Effector memory CD4-positive, alpha-beta T cell (primary cell): ENCODE results near the gene CDK16.

Experiments used
- DNase-seq, 3 donors: peaks; one replicate each; pipeline ENCODE4 v3.0.0-alpha.2; 2020
- H3K27ac ChIP-seq: 2 replicates; pipeline ENCODE4 v1.7.0; 2013; ENCODE audit warnings: mild to moderate bottlenecking, low read length, moderate library complexity; ENCODE audit not compliant: insufficient read depth, poor library complexity, severe bottlenecking
- H3K27me3 ChIP-seq: replicated peaks from 2 replicates; pipeline ENCODE4 v1.7.0; 2013; ENCODE audit warnings: mild to moderate bottlenecking, low read length; ENCODE audit not compliant: insufficient read depth, control insufficient read depth, poor library complexity, severe bottlenecking
- H3K36me3 ChIP-seq: 2 replicates; pipeline ENCODE4 v1.7.0; 2013; ENCODE audit warnings: mild to moderate bottlenecking, low read length, moderate library complexity; ENCODE audit not compliant: control insufficient read depth, insufficient read depth
- H3K4me1 ChIP-seq: 2 replicates; pipeline ENCODE4 v1.7.0; 2013; ENCODE audit warnings: low read length, mild to moderate bottlenecking; ENCODE audit not compliant: control insufficient read depth, insufficient read depth, poor library complexity, severe bottlenecking
- H3K4me3 ChIP-seq: 2 replicates; pipeline ENCODE4 v1.7.0; 2013; ENCODE audit warnings: low read length, low read depth, mild to moderate bottlenecking; ENCODE audit not compliant: insufficient read depth, poor library complexity, severe bottlenecking
- H3K9me3 ChIP-seq: 2 replicates; pipeline ENCODE4 v1.7.0; 2013; ENCODE audit warnings: mild to moderate bottlenecking, low read length, moderate library complexity; ENCODE audit not compliant: control insufficient read depth

The CDK16 gene

DNA sequence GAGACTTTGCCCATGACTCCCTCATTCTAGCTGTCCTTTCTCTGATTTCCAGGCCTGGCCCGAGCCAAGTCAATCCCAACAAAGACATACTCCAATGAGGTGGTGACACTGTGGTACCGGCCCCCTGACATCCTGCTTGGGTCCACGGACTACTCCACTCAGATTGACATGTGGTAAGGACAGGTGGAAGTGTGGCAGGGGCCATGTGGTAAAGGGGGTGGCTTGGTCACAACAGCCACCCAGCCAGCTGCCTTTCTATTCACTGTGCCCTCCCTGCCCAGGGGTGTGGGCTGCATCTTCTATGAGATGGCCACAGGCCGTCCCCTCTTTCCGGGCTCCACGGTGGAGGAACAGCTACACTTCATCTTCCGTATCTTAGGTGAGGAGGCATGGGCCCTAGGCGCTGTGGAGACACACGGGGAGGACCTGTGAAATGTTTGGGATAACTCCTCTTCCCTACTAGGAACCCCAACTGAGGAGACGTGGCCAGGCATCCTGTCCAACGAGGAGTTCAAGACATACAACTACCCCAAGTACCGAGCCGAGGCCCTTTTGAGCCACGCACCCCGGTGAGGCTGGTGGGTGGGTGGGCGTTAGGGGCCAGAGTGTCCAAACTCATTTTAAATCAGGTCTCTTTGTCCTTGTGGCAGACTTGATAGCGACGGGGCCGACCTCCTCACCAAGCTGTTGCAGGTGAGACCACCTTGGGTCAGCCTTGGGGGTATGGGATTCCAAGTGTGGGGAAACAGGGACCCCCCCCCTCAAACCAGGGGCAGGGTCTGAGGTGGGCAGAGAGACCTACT lies 8.3 kb downstream of the CDK16 start:
- H3K9me3 ChIP-seq: no peaks in the 10 kb centered on the region
- no peak for DNase-seq
- no peak overlapping the region for H3K4me3 ChIP-seq
- no peak overlapping the region for H3K27ac ChIP-seq
- H3K27me3 ChIP-seq: no peaks in the 10 kb centered on the region
- no peaks in the 10 kb centered on the region for H3K4me1 ChIP-seq
- H3K36me3 ChIP-seq: peaks cover 53% of the 10 kb centered on the region

DNA sequence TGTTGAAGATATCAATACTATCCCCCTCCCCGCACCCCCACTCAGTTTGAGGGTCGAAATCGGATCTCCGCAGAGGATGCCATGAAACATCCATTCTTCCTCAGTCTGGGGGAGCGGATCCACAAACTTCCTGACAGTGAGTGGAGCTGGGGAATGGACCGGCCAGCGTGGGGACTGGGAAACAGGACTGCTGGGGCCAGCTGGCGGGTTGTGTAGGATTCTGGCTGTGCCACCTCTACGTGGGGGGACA lies 8.8 kb downstream of the CDK16 start:
- no peak overlapping the region for H3K4me3 ChIP-seq
- H3K27me3 ChIP-seq: no peaks in the 10 kb centered on the region
- no peaks in the 10 kb centered on the region for H3K4me1 ChIP-seq
- no peak overlapping the region for H3K27ac ChIP-seq
- H3K9me3 ChIP-seq: no peaks in the 10 kb centered on the region
- H3K36me3 ChIP-seq: peaks cover 53% of the 10 kb centered on the region
- DNase-seq: no peak

GRCh38 chrX:47228550-47229270 lies 10.2 kb downstream of the CDK16 start:
- no peak for DNase-seq
- H3K9me3 ChIP-seq: no peaks in the 10 kb centered on the region
- H3K4me1 ChIP-seq: no peaks in the 10 kb centered on the region
- no peak overlapping the region for H3K27ac ChIP-seq
- H3K4me3 ChIP-seq: no peak overlapping the region
- peaks cover 43% of the 10 kb centered on the region for H3K36me3 ChIP-seq
- H3K27me3 ChIP-seq: no peaks in the 10 kb centered on the region

- no peak for DNase-seq
- H3K4me3 ChIP-seq: no peak overlapping the region
- H3K27ac ChIP-seq: no peak overlapping the region
- H3K36me3 ChIP-seq: peaks cover 36% of the 10 kb centered on the region
- no peaks in the 10 kb centered on the region for H3K4me1 ChIP-seq
- no peaks in the 10 kb centered on the region for H3K9me3 ChIP-seq
- no peaks in the 10 kb centered on the region for H3K27me3 ChIP-seq
Observed at GRCh38 chrX:47229427-47229826, 10.9 kb downstream of the CDK16 start.

DNA sequence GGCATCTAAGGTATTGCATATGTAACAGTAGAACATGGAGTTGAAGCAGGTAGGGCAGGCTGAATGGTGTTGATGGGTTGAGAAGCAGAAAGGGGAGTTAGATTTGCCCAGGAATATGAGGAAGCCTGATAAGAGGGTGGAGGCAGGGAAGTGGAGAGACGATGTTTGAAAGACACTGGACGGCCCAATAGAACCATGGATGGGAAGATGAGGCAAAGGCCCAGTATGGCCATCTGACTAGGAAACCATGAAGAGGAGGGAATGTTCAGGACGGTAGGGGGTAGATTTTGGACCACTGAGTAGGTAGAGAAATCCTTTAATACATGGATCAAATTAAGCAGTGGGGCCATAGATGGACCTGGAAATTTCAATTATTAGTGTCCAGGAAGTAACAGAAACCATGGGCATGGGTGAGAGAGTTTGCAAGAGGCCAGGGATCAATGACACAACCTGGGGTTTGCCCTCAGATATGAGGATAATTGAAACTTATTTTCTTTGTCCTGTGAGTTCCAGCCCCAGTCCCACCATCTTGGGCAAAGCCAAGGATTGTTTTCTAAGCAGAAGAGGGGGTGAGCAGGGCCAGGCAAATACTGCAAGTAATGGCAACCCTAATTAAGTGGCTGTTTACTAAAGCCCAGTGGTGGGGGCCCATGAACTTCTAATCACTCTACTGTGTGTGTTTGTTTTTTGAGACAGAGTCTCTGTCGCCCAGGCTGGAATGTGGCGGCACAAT lies 11.8 kb downstream of the CDK16 start:
- no peaks in the 10 kb centered on the region for H3K4me1 ChIP-seq
- H3K27ac ChIP-seq: no peak overlapping the region
- peaks cover 27% of the 10 kb centered on the region for H3K36me3 ChIP-seq
- no peaks in the 10 kb centered on the region for H3K27me3 ChIP-seq
- H3K4me3 ChIP-seq: no peak overlapping the region
- no peak for DNase-seq
- no peaks in the 10 kb centered on the region for H3K9me3 ChIP-seq

DNA sequence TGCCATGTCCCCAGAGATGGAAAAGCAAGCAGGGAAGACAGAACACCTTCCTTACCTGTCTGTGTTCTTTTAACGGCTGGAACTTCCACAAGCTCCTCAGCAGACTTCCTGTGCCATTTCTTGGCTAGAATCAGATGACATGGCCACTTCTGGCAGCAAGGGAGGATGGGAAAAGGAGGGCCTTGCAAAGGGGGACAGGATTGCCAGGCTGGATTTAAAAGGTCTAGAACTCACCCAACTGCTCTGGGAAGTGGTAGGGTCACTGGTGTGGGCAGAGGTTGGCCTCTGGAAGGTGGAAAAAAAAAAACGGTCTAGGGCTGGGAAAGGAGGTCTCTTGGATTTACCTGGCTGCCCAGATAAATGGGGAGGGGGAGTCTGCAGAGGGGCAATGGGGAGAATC lies 12.7 kb downstream of the CDK16 start:
- no peaks in the 10 kb centered on the region for H3K4me1 ChIP-seq
- H3K27ac ChIP-seq: no peak overlapping the region
- H3K4me3 ChIP-seq: no peak overlapping the region
- H3K9me3 ChIP-seq: no peaks in the 10 kb centered on the region
- peaks cover 18% of the 10 kb centered on the region for H3K36me3 ChIP-seq
- no peaks in the 10 kb centered on the region for H3K27me3 ChIP-seq
- DNase-seq: no peak

- DNase-seq: no peak
- H3K4me3 ChIP-seq: peak overlapping the region; percentile 69
- no peaks in the 10 kb centered on the region for H3K4me1 ChIP-seq
- H3K27ac ChIP-seq: peak overlapping the region; percentile 94
- peaks cover 8% of the 10 kb centered on the region for H3K36me3 ChIP-seq
- no peaks in the 10 kb centered on the region for H3K9me3 ChIP-seq
- no peaks in the 10 kb centered on the region for H3K27me3 ChIP-seq
Observed at GRCh38 chrX:47232197-47232802, 13.8 kb downstream of the CDK16 start.

DNA sequence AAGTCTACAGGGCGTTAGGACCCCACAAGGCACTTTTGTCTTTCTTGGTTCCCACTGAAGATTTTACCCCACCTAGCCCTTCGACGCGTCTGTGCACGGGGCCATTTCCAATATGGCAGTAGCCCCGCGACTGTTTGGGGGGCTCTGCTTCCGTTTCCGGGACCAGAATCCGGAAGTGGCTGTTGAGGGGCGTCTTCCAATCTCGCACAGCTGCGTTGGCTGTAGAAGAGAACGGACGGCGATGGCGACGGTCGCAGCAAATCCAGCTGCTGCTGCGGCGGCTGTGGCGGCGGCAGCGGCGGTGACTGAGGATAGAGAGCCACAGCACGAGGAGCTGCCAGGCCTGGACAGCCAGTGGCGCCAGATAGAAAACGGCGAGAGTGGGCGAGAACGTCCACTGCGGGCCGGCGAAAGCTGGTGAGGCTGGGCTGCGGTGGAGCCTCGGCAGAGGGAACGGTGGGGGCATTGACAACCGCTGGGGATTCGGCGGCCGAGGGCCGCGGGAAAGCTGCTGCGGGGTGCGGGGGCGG lies 14.4 kb downstream of the CDK16 start, which contains the start of gene USP11:
Gene USP11 (plus strand): TSS at position 207 of the 530 bp plus-strand sequence. CDS start 35 bp downstream, at position 242.
- Histone ChIP-seq H3K27me3 (no peaks in the 10 kb centered on the region), H3K9me3 (no peaks in the 10 kb centered on the region), H3K36me3 (peaks cover 8% of the 10 kb centered on the region), H3K4me1 (no peaks in the 10 kb centered on the region), H3K4me3 (peak within 1 kb of the TSS; percentile 69), H3K27ac (peak within 1 kb of the TSS; percentile 94)
- DNase-seq: peak in 1 of 3 donors; percentile 28

DNA sequence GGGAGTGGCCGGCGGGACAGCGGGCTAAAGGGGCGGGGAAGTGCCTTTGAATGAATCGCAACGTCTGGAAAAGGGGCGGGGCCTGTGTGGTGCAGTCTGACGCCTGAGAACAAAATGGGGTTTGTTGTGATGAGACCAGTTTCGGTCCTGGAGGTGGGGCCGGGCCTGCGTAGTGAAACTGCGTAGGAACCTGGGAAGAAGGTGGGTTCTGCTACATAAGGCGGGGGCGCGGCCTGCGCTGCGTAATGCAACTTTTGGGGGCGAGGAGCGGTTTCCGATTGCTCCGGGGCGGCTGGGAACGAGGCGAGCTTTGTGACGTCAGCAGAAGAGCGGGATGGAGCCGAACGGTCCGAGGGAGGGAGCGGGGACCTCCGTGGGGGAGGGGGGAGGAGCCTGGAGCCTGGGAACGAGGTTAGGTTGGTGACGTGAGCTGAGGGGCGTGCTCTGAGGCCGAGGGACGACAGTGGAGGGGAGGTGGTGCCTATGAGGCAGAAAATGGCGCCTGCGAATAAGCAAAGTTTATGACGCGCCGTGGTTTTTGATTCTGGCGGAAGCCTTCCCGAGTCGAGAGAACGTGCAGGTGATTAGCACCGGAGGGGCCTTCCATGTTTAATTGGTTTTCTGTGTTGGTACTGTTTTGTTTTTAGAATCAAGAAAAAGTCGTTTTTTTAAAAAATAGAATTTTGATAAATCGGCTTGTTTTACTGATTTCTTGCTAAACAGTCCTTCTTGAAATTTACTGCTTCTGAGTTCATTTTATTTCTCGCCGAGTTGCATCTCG lies 15.0 kb downstream of the CDK16 start:
- H3K36me3 ChIP-seq: peaks cover 5% of the 10 kb centered on the region
- no peaks in the 10 kb centered on the region for H3K27me3 ChIP-seq
- H3K27ac ChIP-seq: peak overlapping the region; percentile 94
- H3K9me3 ChIP-seq: no peaks in the 10 kb centered on the region
- DNase-seq: peak; percentile 91 to 95 (median 93)
- peak overlapping the region; percentile 69 for H3K4me3 ChIP-seq
- no peaks in the 10 kb centered on the region for H3K4me1 ChIP-seq
